HFF-Myc (cell line): ENCODE measurements around the gene MIAT.

Experiments
- DNase-seq: peaks from one replicate; pipeline ENCODE4 v3.0.0-alpha.2; 2011; ENCODE audit warnings: low read depth; ENCODE audit errors: extremely low read depth
- H3K4me3 ChIP-seq: replicated peaks from 2 replicates; pipeline ENCODE4 v1.5.1; 2011; ENCODE audit warnings: low read depth, mild to moderate bottlenecking, control low read depth, low read length
- CTCF ChIP-seq: IDR thresholded peaks from 2 replicates; pipeline ENCODE4 v1.5.1; 2012; ENCODE audit warnings: mild to moderate bottlenecking, low read depth, low read length, control low read depth; ENCODE audit errors: missing control alignments

Gene MIAT

GRCh38 chr22:26711205-26711963, 54.0 kb downstream of the MIAT start:
- no peak overlapping the region for H3K4me3 ChIP-seq
- DNase-seq = no peak
- TF ChIP-seq CTCF = no peak

GRCh38 chr22:26712158-26712557, 54.8 kb downstream of the MIAT start:
- no peak for DNase-seq
- TF ChIP-seq CTCF = no peak
- no peak overlapping the region for H3K4me3 ChIP-seq

GRCh38 chr22:26713823-26714449, 56.5 kb downstream of the MIAT start:
- DNase-seq = no peak
- no peak overlapping the region for H3K4me3 ChIP-seq
- no peak for TF ChIP-seq CTCF

- H3K4me3 ChIP-seq = no peak overlapping the region
- DNase-seq = no peak
- no peak for TF ChIP-seq CTCF
Observed at GRCh38 chr22:26714971-26715370, 57.6 kb downstream of the MIAT start.

- no peak for TF ChIP-seq CTCF
- H3K4me3 ChIP-seq = no peak overlapping the region
- DNase-seq = no peak
Observed at GRCh38 chr22:26715392-26715936, 58.1 kb downstream of the MIAT start.

GRCh38 chr22:26718488-26718887, 61.1 kb downstream of the MIAT start:
- H3K4me3 ChIP-seq = no peak overlapping the region
- no peak for DNase-seq
- TF ChIP-seq CTCF = no peak

- TF ChIP-seq CTCF = no peak
Observed at GRCh38 chr22:26718905-26719304, 61.5 kb downstream of the MIAT start.

More at GRCh38 chr22:26718905-26719304, 61.5 kb downstream of the MIAT start:
- DNase-seq = peak; percentile 77
- no peak overlapping the region for H3K4me3 ChIP-seq
